ENCODE results near the gene CCDC169.

- TF ChIP-seq CTCF (IDR thresholded peaks at IDR 0.05; ENCODE audit: low read depth, low read length, missing input control): no peak
- no peak for TF ChIP-seq REST (IDR thresholded peaks at IDR 0.05)
These were observed 106.8 kb downstream of the CCDC169 start for GRCh38 chr13:36190771-36191170.

Measured in liver (tissue), 2 donors.